CD4-positive, alpha-beta T cell treated with Interleukin-6 at 100 ng/mL for 8 hours (primary cell): Measurements from ENCODE around the gene ZNF665.
"Not testable (repeated sequence)": the region's sequence is repeated elsewhere in the genome, so short reads cannot be mapped to it uniquely, and the experiment has no call there.

Source experiments
- DNase-seq: peaks from one replicate; pipeline ENCODE4 v3.0.0-alpha.2; 2020; ENCODE audit warnings: mixed read lengths, low spot score

ZNF665 gene

DNA sequence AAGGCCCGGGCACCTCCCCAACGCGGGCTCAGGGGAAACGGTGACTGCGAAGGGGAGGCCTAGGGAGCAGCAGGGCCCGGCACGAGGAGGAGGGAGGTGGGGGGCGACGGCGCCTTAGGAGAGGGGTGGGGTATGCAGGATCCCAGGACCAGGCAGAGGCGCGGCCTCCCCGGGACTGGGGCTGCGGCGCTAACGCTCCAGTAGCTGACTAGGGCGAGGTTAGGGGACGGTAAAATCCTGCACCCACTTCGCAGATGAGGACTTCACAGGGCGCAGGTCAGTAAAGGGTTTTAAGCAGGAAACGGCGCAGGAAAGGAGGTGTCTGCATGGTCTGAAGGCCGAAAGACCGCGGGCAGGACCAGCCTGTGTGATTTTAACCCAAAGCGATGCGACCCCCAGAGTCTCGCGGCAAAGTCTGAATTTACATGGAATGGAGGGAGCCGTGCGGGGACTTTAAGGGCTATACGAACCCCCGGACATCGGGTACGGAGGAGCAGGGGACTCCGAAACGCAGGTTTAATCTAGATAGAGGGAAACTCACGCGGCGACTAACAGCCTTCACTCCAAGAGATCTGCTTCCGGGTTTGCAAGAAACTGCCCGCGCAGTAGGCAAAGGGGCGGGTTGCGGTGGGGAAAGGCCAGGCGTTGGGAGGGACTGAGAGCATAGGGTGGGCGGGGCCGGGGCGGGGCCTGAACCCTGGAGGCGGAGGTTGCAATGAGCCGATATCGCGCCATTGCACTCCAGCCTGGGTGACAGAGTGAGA, at the start of gene ZNF665:
Gene ZNF665, minus strand, starts transcription at position 588 of the 764 bp plus-strand sequence. CDS start 10,460 bp downstream, outside the sequence.
- peak; percentile 86 for DNase-seq

DNA sequence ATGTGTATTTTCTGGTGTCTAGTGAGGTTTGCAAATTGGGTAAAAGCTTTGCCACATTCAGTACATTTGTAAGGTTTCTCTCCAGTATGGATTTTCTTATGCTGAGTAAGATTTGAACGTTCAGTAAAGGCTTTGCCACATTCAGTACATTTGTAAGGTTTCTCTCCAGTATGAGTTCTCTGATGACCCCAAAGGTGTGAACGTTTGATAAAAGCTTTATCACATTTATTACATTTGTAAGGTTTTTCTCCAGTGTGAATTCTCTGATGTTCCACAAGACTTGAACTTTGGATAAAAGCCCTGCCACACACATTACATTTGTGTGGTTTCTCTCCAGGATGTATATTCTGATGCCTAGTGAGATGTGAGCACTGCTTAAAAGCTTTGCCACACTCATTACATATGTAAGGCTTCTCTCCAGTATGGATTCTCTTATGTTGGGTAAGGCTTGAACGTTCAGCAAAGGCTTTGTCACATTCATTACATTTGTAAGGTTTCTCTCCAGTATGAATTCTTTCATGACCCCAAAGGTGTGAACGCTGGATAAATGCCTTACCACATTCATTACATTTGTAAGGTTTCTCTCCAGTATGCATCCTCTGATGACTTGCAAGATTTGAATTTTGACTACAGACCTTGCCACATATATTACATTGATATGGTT, 44.1 kb upstream of the ZNF665 start:
- no peak for DNase-seq

DNA sequence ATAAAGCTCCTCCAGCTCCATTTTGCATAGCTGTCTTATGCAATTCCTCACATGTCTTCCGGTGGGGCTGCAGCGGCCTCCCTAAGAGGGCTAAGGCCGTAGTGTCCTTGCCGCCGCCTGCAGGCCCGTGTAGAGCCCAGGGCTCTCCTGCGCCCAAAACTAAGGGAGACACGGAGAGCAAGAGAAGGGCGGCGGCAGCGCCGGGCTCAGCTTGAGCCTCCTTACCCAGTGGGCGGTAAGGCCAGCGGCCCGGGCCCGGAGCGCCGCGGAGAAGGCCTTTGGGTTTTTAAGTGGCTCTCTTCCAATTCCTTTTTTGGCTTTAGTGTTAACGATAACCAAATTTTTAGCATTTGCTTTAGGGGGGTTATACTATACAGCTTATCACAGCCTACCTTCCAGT, 31.4 kb upstream of the ZNF665 start:
- DNase-seq = no peak

DNA sequence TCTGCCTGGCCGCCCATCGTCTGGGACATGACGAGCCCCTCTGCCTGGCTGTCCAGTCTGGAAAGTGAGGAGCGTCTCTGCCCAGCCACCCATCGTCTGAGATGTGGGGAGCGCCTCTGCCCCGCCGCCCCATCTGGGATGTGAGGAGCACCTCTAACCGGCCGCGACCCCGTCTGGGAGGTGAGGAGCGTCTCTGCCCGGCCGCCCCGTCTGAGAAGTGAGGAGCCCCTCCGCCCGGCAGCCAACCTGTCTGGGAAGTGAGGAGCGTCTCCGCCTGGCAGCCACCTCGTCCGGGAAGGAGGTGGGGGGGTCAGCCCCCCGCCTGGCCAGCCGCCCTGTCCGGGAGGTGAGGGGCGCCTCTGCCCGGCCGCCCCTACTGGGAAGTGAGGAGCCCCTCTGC, 29.6 kb upstream of the ZNF665 start:
- DNase-seq = not testable (repeated sequence)

DNA sequence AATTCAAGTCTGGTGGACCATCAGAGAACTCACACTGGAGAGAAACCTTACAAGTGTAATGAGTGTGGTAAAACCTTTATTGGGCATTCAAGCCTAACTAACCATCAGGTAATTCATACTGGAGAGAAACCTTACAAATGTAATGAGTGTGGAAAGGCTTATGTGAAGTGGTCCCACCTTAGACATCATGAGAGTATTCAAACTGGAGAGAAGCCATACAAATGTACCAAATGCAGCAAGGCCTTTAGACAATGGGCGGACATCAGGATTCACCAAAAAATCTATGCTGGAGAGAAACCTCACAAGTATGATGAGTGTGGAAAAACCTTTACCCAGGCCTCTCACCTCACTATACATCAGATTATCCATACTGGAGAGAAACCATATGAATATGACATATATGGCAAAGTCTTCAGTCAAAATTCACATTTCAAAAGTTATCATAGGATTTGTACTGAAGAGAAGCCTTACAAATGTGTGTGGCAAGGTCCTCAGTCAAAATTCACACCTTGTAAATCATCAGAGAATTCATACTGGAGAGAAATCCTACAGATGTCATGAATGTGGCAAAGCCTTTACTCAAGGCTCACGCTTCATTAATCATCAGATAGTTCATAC, 19.7 kb upstream of the ZNF665 start:
- DNase-seq = no peak

DNA sequence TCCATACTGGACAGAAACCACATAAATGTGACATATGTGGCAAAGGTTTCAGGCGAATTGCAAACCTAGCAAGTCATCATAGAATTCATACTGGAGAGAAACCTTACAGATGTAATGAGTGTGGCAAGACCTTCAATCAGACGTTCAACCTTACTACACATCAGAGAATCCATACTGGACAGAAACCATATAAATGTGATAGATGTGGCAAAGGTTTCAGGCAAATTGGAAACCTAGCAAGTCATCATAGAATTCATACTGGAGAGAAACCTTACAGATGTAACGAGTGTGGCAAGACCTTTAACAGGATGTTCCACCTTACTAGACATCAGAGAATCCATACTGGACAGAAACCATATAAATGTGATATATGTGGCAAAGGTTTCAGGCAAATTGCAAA, 18.4 kb upstream of the ZNF665 start:
- DNase-seq = not testable (repeated sequence)

DNA sequence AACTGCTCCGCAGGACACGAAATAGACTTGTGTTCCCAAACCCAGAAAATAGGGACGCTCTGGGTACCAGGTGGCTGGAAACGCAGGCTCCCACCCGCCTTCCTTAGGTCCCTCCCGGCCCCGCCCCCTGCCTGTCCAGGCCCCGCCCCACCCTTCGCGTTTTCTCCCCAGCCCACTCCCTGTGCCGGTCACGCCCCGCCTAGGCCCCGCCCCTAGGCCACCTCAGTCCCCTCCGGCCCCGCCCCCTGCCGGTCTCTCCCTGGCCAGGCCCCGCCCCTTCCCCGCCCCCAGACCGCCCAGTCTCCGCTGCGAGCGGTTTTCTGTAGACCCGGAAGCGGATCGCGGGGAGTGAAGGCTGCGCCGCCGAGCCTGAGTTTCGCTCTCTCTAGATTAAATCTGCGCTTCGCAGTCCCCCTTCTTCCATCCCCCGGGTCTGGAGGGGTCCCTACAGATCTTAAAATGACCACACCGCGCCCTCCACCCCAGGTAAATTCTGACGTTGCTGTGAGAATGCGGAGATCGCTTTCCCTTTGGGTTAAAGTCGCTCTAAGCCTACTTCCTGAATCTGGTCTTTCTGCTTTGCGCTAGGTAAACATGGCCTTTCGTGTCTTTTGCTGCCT, 3.7 kb upstream of the ZNF665 start:
- DNase-seq = peak; percentile 97

DNA sequence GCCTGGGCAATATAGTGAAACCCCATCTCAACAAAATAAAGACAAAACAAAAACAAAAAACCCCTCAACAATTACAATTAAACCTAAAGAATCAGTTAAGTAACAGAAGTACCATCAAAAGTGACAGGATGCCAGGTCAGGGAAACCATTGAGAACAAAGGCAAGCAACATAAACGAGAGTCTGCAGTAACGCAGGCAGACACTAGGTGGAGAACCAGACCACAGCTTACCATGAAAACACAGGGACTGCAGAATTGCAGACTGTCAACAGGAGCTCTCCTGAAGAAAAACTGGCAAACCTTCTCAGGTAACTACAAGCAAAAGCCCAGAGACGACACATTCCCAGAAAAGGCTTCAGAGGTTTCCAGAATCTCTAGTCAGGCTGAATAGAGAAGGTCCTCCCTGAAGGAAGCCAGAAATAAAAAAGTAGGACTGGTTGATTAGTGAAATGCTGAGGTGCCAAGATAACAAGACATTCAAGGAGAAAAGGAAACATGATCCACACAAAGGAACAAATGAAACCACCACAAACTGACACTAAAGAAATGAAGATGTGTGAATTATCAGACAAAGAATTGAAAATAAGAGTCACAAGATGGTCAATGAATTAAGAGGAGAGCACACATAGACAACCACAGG, 2.2 kb upstream of the ZNF665 start:
- DNase-seq = peak; percentile 80

DNA sequence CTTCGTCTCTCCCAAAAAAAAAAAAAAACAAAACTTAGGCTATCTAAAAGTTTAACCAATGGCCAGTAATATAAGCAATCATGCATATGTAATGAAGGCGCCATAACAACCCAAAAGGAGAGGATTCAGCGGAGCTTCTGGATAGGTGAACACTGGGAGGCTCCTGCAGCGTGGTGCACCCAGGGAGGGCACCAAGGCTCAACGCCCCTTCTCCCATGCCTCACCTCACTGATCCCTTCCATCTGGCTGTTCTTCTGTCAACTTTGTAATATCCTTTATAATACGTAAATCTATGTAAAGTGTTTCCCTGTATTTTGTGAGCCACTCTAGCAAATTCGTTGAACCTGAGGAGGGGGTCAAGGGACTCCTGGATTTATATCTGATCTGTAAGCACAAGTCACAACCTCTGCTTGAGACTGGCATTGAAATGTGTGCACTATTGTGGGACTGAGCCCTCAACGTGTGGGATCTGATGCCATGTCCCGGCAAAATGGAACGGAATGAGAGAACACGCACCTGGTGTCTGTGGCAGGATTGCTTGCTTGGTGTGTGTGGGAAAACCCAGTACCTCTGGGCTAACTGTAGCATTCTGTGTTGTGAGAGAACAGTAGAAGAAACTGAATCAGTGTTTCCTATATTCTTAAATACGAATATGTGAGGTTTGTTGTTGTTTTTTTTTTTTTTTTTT, 521 bp upstream of the ZNF665 start:
- DNase-seq = no peak

DNA sequence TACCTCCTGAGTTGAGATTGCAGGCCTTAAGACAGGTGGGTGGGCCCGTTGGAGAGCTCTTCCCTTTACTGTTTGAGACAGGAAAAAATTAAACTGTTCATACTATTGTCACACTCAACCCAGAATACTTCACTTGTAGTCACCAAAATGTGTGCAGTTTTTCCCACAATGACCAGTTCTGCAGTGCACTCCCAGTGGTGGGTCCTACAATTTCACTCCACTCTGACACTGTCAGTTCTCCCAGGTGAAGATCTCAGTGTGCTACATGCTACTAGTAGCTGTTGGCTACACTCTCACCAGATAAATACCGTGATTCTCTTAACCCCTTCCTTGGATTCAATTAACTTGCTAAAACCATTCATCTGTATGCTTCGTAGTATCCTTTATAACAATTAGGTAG, 2.9 kb downstream of the ZNF665 start:
- DNase-seq = no peak

DNA sequence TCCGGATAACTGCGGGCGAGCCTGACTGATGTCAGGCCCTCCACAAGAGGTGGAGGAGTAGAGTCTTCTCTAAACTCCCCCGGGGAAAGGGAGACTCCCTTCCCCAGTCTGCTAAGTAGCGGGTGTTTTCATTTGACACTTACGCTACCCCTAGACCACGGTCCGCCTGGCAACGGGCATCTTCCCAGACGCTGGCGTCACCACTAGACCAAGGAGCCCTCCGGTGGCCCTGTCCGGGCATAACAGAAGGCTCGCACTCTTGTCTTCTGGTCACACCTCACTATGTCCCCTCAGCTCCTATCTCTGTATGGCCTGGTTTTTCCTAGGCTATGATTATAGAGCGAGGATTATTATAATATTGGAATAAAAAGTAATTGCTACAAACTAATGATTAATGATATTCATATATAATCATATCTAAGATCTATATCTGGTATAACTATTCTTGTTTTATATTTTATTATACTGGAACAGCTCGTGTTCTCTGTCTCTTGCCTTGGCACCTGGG, 3.4 kb downstream of the ZNF665 start:
- DNase-seq = not testable (repeated sequence)

DNA sequence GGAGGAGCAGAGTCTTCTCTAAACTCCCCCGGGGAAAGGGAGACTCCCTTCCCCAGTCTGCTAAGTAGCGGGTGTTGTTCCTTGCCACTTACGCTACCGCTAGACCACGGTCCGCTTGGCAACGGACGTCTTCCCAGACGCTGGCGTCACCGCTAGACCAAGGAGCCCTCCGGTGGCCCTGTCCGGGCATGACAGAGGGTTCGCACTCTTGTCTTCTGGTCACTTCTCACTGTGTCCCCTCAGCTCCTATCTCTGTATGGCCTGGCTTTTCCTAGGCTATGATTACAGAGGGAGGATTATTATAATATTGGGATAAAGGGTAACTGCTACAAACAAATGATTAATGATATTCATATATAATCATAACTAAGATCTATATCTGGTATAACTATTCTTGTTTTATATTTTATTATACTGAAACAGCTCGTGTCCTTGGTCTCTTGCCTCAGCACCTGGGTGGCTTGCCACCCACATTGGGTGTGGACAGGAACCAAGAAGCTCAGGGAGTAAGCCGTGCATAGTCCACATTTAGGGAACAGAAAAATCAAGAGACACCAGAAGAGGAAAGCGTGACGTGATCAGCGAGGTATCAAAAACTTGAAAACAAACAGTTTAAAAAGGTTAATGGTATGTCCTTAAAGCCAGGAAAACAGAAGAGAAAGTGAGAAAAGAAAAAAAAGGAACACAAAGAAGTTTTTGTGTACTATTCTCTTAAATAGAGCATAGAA, 7.8 kb downstream of the ZNF665 start:
- DNase-seq = not testable (repeated sequence)

DNA sequence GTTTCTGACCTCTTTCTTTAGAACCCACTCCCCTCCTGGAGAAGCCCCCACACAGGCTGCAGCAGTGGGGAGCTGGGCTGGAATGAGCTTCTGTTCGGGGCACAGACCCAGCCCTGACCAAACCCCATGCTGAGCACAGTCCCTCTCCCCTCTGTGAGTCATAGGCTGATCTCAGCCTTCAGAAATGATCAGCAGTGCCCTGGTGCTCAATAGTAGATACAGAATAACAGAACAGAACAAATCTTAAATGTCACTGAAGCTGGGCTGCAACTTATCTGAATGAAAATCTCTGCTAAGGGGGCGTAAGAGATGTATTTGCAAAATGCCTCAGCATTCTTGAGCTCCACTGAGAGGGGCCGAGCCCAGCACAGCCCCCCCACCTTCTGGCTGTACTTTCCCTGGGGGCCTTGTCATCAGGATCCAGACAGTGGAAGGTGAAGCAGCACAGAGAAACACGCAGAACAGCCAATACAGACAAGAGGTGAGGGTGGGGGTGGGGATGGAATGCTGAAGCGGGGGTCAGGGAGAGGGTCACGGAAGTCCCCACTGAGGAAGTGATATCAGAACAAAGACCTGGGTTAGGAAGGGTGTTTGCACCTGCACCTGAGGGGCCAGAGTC, 9.9 kb downstream of the ZNF665 start:
- DNase-seq = no peak

DNA sequence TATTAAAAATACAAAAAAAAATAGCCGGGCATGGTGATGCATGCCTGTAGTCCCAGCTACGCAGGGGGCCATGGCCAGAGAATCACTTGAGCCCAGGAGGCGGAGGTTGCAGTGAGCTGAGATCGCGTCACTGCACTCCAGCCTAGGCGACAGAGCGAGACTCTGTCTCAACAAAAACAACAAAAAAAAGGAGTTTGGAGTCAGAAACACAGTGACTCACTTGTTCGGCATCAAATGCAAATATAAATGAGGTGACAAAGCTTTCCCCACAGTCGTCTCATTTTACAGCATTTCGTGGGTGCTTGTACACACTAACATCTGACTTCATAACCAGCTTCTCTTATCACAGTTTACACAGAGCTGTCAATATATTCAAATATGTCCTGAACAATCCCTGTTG, 11.0 kb downstream of the ZNF665 start:
- no peak for DNase-seq

DNA sequence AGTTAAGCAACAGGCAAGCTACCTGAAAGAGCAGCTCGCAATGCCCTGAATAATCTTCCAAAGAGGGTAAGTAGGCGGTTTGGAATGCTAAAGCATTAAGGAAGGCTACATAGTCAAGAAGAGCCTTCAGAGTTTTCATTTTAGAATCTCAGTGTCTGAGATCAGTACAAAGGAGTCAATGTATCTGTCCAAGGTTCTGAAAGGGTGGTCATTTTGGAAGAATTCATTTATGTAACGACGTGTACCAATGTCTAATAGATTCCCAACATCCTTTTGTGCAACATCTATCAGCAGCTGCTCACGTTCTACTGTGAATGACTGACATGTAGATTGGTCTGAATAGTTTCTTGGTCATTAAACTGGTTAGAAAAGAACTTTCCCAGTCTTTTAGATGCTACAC, 15.2 kb downstream of the ZNF665 start:
- no peak for DNase-seq

DNA sequence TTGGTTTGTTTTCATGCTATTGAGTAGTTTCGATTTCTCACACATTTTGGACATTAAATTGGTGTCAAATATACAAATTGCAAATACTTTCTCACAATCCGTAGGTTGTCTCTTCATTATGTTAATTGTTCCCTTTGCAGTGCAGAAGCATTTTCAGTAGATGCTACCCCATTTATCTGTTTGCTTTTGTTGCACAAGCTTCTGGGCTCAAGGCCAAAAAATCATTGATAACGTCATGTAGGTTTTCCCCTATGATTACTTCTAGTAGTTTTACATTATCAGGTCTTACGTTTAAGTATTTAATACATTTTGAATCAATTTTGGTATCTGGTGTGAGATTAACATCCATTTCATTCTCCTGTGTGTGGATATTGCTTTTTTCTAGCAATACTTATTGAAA, 20.3 kb downstream of the ZNF665 start:
- no peak for DNase-seq

DNA sequence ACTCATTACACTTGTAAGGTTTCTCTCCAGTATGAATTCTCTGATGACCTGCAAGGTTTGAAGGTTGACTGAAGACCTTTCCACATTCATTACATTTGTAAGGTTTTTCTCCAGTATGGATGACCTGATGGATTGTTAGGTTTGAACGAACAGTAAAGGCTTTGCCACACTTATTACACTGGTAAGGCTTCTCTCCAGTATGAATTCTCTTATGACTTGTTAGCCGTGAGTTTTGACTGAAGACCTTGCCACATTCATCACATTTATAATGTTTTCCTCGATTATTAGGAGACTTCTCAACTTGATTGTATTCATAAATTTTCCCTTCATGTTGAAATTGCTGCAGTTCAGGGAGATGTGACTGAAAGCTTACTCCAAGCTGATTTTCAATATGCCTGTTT, 27.5 kb downstream of the ZNF665 start:
- DNase-seq = no peak

DNA sequence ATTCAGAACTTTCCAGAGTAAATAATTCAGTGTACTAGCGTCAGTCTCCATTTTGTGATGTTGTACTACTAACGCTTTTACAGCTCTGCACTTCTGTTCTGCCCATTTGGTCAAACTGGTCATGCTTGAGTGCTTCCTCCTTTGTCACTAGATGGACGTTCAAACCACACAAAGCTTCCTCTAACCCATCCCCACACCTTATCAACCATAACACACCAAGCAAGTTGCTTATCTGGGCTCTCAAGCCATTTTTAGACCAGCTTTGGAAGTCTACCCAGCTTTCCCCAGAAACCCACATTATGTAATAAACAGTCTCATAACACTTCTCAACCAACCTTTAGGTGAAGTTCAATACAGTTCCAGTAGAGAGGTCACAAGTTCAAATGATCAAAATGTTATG, 32.0 kb downstream of the ZNF665 start:
- no peak for DNase-seq

DNA sequence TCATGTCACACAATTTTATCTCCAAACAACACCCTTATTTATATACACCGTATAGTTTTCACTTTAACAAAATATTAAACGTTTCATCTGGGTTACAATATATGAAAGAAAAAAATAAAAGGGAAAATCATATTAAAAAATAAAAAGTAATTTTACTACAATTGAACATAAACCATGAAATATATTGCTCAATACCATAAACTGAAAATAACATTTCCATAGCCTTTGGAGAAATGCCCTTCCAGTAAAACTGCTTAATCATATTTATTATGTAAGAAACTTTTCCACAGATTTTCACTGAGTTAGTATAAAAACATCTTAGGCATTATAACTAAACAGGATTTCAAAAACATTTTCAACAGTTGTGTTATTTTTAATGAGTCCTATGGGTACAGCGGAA, 32.8 kb downstream of the ZNF665 start:
- no peak for DNase-seq

DNA sequence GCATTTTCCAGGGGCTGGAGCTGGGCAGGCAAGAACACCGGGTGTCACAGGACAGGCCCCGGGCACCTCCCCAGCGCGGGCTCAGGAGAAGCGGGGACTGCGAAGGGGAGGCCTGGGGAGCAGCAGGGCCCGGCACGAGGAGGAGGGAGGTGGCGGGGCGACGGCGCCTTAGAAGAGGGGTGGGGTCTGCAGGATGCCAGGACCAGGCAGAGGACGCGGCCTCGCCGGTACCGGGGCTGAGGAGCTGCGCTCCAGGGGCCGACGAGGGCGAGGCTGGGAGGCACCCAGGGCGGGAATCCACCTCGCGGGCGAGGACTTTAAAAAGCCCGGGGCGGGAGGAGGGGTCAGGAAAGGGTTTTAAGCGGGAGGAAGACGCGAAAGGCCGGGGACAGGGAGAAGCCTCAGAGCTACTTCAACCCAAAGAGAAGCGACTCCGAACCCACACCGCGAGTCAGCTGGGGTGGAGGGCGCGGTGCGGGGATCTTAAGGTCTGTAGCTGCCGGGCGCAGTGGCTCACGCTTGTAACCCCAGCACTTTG, 35.0 kb downstream of the ZNF665 start:
- DNase-seq = peak; percentile 4
